IMR-90 (cell line): ENCODE results near the gene ME3. TPM values are rescaled to one million over a fixed set of nuclear protein-coding genes. Genes with fewer than 3 reads are reported as not detected.
A peak's percentile ranks its signal among the peaks of the same experiment; 100 is the strongest.

ENCODE experiments used
- ATAC-seq: fragments of 200-7000 bp; cut with Tn5 transposase; 2 replicates; pipeline ENCODE4 v1.9.1; 2020; ENCODE audit warnings: low read depth, mild to moderate bottlenecking, moderate library complexity
- BruUV-seq: library from RNA; stranded (reverse); fragments of 400-500 nt; replicated peaks from 2 replicates; lab custom pipeline; 2021; lab: Mats Ljungman, UMichigan
- CTCF ChIA-PET: fragments of 300-600 bp; formaldehyde crosslinking; extraction: SDS; loops from one replicate; lab custom pipeline; 2021; ENCODE audit warnings: antibody characterized with exemption; lab: Yijun Ruan, JAX
- POLR2A ChIA-PET: fragments of 300-600 bp; sonication (Branson Sonifier 250); formaldehyde crosslinking; loops from one replicate; lab custom pipeline; 2022; ENCODE audit warnings: antibody characterized with exemption; ENCODE audit not compliant: unreplicated experiment; lab: Charles Lee
- DNase-seq: peaks from one replicate; pipeline ENCODE4 v3.0.0; 2013
- H2AFZ ChIP-seq: replicated peaks from 2 replicates; pipeline ENCODE3; 2013; ENCODE audit warnings: low read length, mild to moderate bottlenecking; ENCODE audit not compliant: poor library complexity
- H2AK5ac ChIP-seq: 2 replicates; pipeline ENCODE4 v1.6.1; 2013; ENCODE audit warnings: low read depth, low read length, inconsistent platforms
- H2AK9ac ChIP-seq: replicated peaks from 2 replicates; pipeline ENCODE3; 2013; ENCODE audit warnings: mild to moderate bottlenecking, low read depth, low read length, moderate library complexity; ENCODE audit not compliant: poor library complexity
- H2BK120ac ChIP-seq: 2 replicates; pipeline ENCODE4 v1.6.1; 2013; ENCODE audit warnings: low read depth, low read length, inconsistent platforms
- H2BK15ac ChIP-seq: 3 replicates; pipeline ENCODE4 v1.6.1; 2013; ENCODE audit warnings: low read depth, low read length, inconsistent platforms
- H2BK20ac ChIP-seq: 2 replicates; pipeline ENCODE4 v1.6.1; 2013; ENCODE audit warnings: low read depth, mild to moderate bottlenecking, inconsistent platforms, low read length, moderate library complexity
- H2BK5ac ChIP-seq: 2 replicates; pipeline ENCODE4 v1.6.1; 2013; ENCODE audit warnings: mild to moderate bottlenecking, low read depth, low read length, inconsistent platforms; ENCODE audit not compliant: poor library complexity, severe bottlenecking
- H3K14ac ChIP-seq: replicated peaks from 2 replicates; pipeline ENCODE4 v1.6.1; 2013; ENCODE audit warnings: low read depth, low read length, inconsistent platforms
- H3K18ac ChIP-seq: 2 replicates; pipeline ENCODE4 v1.6.1; 2013; ENCODE audit warnings: low read depth, low read length, control low read depth
- H3K23ac ChIP-seq: 2 replicates; pipeline ENCODE4 v1.6.1; 2013; ENCODE audit warnings: low read depth, low read length, inconsistent platforms
- H3K27ac ChIP-seq: 2 replicates; pipeline ENCODE4 v1.5.1; 2013; ENCODE audit warnings: mild to moderate bottlenecking, control low read depth, low read length; ENCODE audit not compliant: insufficient read depth
- H3K27me3 ChIP-seq: 2 replicates; pipeline ENCODE4 v1.6.1; 2013; ENCODE audit warnings: low read length; ENCODE audit not compliant: control insufficient read depth, insufficient read depth
- H3K36me3 ChIP-seq: 2 replicates; pipeline ENCODE4 v1.6.1; 2013; ENCODE audit warnings: low read length, mixed read lengths; ENCODE audit not compliant: control insufficient read depth, insufficient read depth
- H3K4ac ChIP-seq: 2 replicates; pipeline ENCODE4 v1.6.1; 2013; ENCODE audit warnings: low read depth, low read length, inconsistent platforms
- H3K4me1 ChIP-seq: 2 replicates; pipeline ENCODE4 v1.6.1; 2013; ENCODE audit warnings: low read length, mixed read lengths; ENCODE audit not compliant: control insufficient read depth, insufficient read depth
- H3K4me2 ChIP-seq: 2 replicates; pipeline ENCODE4 v1.6.1; 2013; ENCODE audit warnings: low read depth, mild to moderate bottlenecking, control low read depth, low read length, moderate library complexity
- H3K4me3 ChIP-seq: 2 replicates; pipeline ENCODE4 v1.5.1; 2013; ENCODE audit warnings: low read depth, mild to moderate bottlenecking, control low read depth, low read length, moderate library complexity; ENCODE audit not compliant: insufficient read depth
- H3K56ac ChIP-seq: 2 replicates; pipeline ENCODE4 v1.6.1; 2013; ENCODE audit warnings: low read length, inconsistent platforms; ENCODE audit not compliant: insufficient read depth; ENCODE audit errors: extremely low read depth
- H3K79me1 ChIP-seq, 2 experiments: 2 replicates each; pipeline ENCODE4 v1.6.1; 2013; ENCODE audit warnings: low read length in 2 of 2, inconsistent platforms in 1 of 2, low read depth in 1 of 2
- H3K9ac ChIP-seq: 2 replicates; pipeline ENCODE4 v1.6.1; 2013; ENCODE audit warnings: low read depth, low read length, control low read depth
- H3K9me1 ChIP-seq: 2 replicates; pipeline ENCODE4 v1.6.1; 2013; ENCODE audit warnings: low read length, inconsistent platforms; ENCODE audit not compliant: insufficient read depth
- H3K9me3 ChIP-seq: 2 replicates; pipeline ENCODE4 v1.6.1; 2013; ENCODE audit warnings: low read length; ENCODE audit not compliant: control insufficient read depth, insufficient read depth
- H4K20me1 ChIP-seq: 2 replicates; pipeline ENCODE4 v1.6.1; 2013; ENCODE audit warnings: low read length, inconsistent platforms; ENCODE audit not compliant: insufficient read depth
- H4K5ac ChIP-seq: 2 replicates; pipeline ENCODE4 v1.6.1; 2013; ENCODE audit warnings: mild to moderate bottlenecking, low read depth, low read length, control low read depth
- H4K8ac ChIP-seq, 2 experiments: 2 replicates each; pipeline ENCODE4 v1.6.1; 2013; ENCODE audit warnings: low read depth in 2 of 2, low read length in 2 of 2, control low read depth in 1 of 2, inconsistent platforms in 1 of 2
- H4K91ac ChIP-seq: 2 replicates; pipeline ENCODE4 v1.6.1; 2013; ENCODE audit warnings: low read depth, low read length, inconsistent platforms; ENCODE audit not compliant: insufficient read depth
- FOS ChIP-seq: fragments of 150-350 bp; IDR thresholded peaks from 2 replicates; pipeline ENCODE4 v1.6.1; 2016; ENCODE audit warnings: low read depth, low read length
- RCOR1 ChIP-seq: IDR thresholded peaks from 2 replicates; pipeline ENCODE4 v1.6.1; 2012; ENCODE audit warnings: mild to moderate bottlenecking, low read length, improper control_type of control experiment; ENCODE audit not compliant: insufficient replicate concordance
- RFX5 ChIP-seq: IDR thresholded peaks from 2 replicates; pipeline ENCODE4 v1.8.0; 2012; ENCODE audit warnings: low read depth, mild to moderate bottlenecking, low read length, moderate library complexity
- WGBS, 2 experiments: methylation state at CpG; one replicate each; pipeline versions ENCODE4 v1.1.5 to v1.1.7; 2013; ENCODE audit warnings: missing lambda C conversion rate in 2 of 2; ENCODE audit not compliant: insufficient read length in 1 of 2; ENCODE audit errors: extremely low coverage in 2 of 2; 5-methylcytosine and 5-hydroxymethylcytosine counted together
- dilution Hi-C: fragments of 300-500 bp; cut with HindIII; formaldehyde crosslinking; loops from one replicate; pipeline ENCODE4 v1.14.3; 2018; ENCODE audit warnings: low sequenced_read_pairs; ENCODE audit not compliant: unreplicated experiment
- in situ Hi-C: fragments of 300-500 bp; cut with MboI; formaldehyde crosslinking; loops from 3 replicates; pipeline ENCODE4 v1.14.3; 2019; ENCODE audit warnings: low sequenced_read_pairs, inconsistent platforms, mixed read lengths
- intact Hi-C: fragments of 100-400 bp; cut with micrococcal nuclease; formaldehyde crosslinking; loops from 2 replicates; pipeline ENCODE4 v1.10.0; 2022
- polyA plus RNA-seq, 3 experiments: library from polyadenylated mRNA; depleted of rRNA; stranded (reverse); fragments of >200 nt; gene quantifications; 2 replicates each; pipeline ENCODE4 v1.2.3, GENCODE V29; 2012; ENCODE audit warnings: low replicate concordance in 1 of 3
- total RNA-seq: library from RNA; depleted of rRNA; stranded (reverse); fragments of >200 nt; gene quantifications from 2 replicates; pipeline ENCODE4 v1.2.3, GENCODE V29; 2012

The ME3 gene
- total and polyA plus RNA-seq, 2 of the 4 experiments (the other 2 are of a cell fraction): 7.8 to 9.0 TPM

- peak overlapping the region; percentile 0; the same call in 1 of the 2 replicates for H4K5ac ChIP-seq
- H3K18ac ChIP-seq: peak overlapping the region; percentile 48
- H3K56ac ChIP-seq: no peak overlapping the region
- no peaks in the 10 kb centered on the region for H3K9me3 ChIP-seq
- ChIA-PET CTCF (interaction anchor here (0.8 kb wide), 1 partner anchor 30 kb away, joined by 3 read pairs; no protein-coding TSS in a partner anchor), POLR2A (no interaction called here)
- H2BK20ac ChIP-seq: peak overlapping the region; percentile 75
- H3K23ac ChIP-seq: peak overlapping the region; percentile 42; the same call in 1 of the 2 replicates
- H3K9ac ChIP-seq: no peak overlapping the region
- peak overlapping the region; percentile 5; the same call in 1 of the 2 replicates for H3K4me2 ChIP-seq
- H3K4me1 ChIP-seq: peaks cover 7% of the 10 kb centered on the region
- intact Hi-C loops: no loop called here
- peak overlapping the region; percentile 83 for H2BK120ac ChIP-seq
- H2BK5ac ChIP-seq: peak overlapping the region; percentile 22
- peak overlapping the region; percentile 68 for H4K91ac ChIP-seq
- no peak for TF ChIP-seq RFX5
- no peak for TF ChIP-seq RCOR1
- 0 out of 2 replicates have a peak, but pooled peaks have one; percentile 16 for TF ChIP-seq FOS
- no peaks in the 10 kb centered on the region for H3K36me3 ChIP-seq
- H4K8ac ChIP-seq: peak overlapping the region; percentile 17 to 58; a peak in 3 of 4 replicates
- peaks cover 11% of the 10 kb centered on the region for H3K9me1 ChIP-seq
- no peak overlapping the region for H3K4me3 ChIP-seq
- BruUV-seq: no TSS peak
- no peak overlapping the region for H3K27ac ChIP-seq
- H2AK5ac ChIP-seq: peak overlapping the region; percentile 76
- peak; percentile 91 for DNase-seq
- 60% methylated on average over 1 of the region's 10 CpGs; no CpG with 5 or more reads in 1 of the 2 experiments for WGBS, 2 experiments
- peak overlapping the region; percentile 33 for H2AK9ac ChIP-seq
- peak overlapping the region; percentile 72 for H3K4ac ChIP-seq
- in situ Hi-C loops: no loop called here
- H3K14ac ChIP-seq: peak overlapping the region; percentile 26
- no peak overlapping the region for H2AFZ ChIP-seq
- no peaks in the 10 kb centered on the region for H3K27me3 ChIP-seq
- ATAC-seq: peak; percentile 79
- peak overlapping the region; percentile 83 for H2BK15ac ChIP-seq
- H4K20me1 ChIP-seq: no peaks in the 10 kb centered on the region
- peaks cover 0 to 4% of the 10 kb centered on the region in 2 experiments; a peak in 1 of 4 replicates for H3K79me1 ChIP-seq
- dilution Hi-C loops: no loop called here
Measured at GRCh38 chr11:86577644-86578636, 94.5 kb downstream of the ME3 start.
